IMR-90 (cell line): ENCODE data around the gene DNASE1L1.

Source experiments
- CEBPB ChIP-seq: IDR thresholded peaks from 2 replicates; pipeline ENCODE4 v1.6.1; 2012; ENCODE audit warnings: low read depth, low read length, improper control_type of control experiment
- CTCF ChIP-seq: conservative IDR thresholded peaks from 2 replicates; pipeline ENCODE4 v1.5.1; 2012; ENCODE audit warnings: mild to moderate bottlenecking, low read depth, low read length, improper control_type of control experiment
- POLR2A ChIP-seq: IDR thresholded peaks from 2 replicates; pipeline ENCODE4 v1.6.1; 2012; ENCODE audit warnings: mild to moderate bottlenecking, low read depth, low read length
- RFX5 ChIP-seq: IDR thresholded peaks from 2 replicates; pipeline ENCODE4 v1.8.0; 2012; ENCODE audit warnings: low read depth, mild to moderate bottlenecking, low read length, moderate library complexity
- USF2 ChIP-seq: fragments of 150-350 bp; IDR thresholded peaks from 2 replicates; pipeline ENCODE4 v1.6.1; 2017; ENCODE audit warnings: mild to moderate bottlenecking, antibody characterized with exemption, low read length, low read depth

GRCh38 chrX:154439841-154440240 lies 30.8 kb upstream of the DNASE1L1 start:
- TF ChIP-seq CTCF (no peak), CEBPB (no peak), POLR2A (no peak), RFX5 (no peak), USF2 (no peak)
